HG02759 (cell line): ENCODE data around the gene BBS2.

Experiments used
- ATAC-seq: cut with Tn5 transposase; IDR thresholded peaks from one replicate; pipeline ENCODE4 v1.9.1; 2021; ENCODE audit warnings: mild to moderate bottlenecking, moderate library complexity; ENCODE audit not compliant: unreplicated experiment

Gene BBS2

GRCh38 chr16:56479469-56479868 lies 40.4 kb downstream of the BBS2 start:
- ATAC-seq: no peak

- no peak for ATAC-seq
Measured at GRCh38 chr16:56478281-56479049, 41.4 kb downstream of the BBS2 start.

GRCh38 chr16:56477096-56477878 lies 42.5 kb downstream of the BBS2 start:
- no peak for ATAC-seq

GRCh38 chr16:56475201-56475600 lies 44.6 kb downstream of the BBS2 start:
- ATAC-seq: no peak

GRCh38 chr16:56470666-56471065 lies 49.2 kb downstream of the BBS2 start:
- ATAC-seq: no peak

GRCh38 chr16:56470232-56470631 lies 49.6 kb downstream of the BBS2 start:
- no peak for ATAC-seq

GRCh38 chr16:56469748-56470147 lies 50.1 kb downstream of the BBS2 start:
- no peak for ATAC-seq

- no peak for ATAC-seq
Measured at GRCh38 chr16:56468800-56469199, 51.0 kb downstream of the BBS2 start.

GRCh38 chr16:56466344-56466743 lies 53.5 kb downstream of the BBS2 start:
- ATAC-seq: no peak

GRCh38 chr16:56463153-56463552 lies 56.7 kb downstream of the BBS2 start:
- no peak for ATAC-seq

- ATAC-seq: no peak
Measured at GRCh38 chr16:56462064-56462796, 57.6 kb downstream of the BBS2 start.

- no peak for ATAC-seq
Measured at GRCh38 chr16:56460101-56460500, 59.7 kb downstream of the BBS2 start.

- ATAC-seq: no peak
Measured at GRCh38 chr16:56457927-56458470, 61.8 kb downstream of the BBS2 start.

- ATAC-seq: peak; percentile 43
Measured at GRCh38 chr16:56451753-56452689, 67.8 kb downstream of the BBS2 start.

GRCh38 chr16:56450986-56451752 lies 68.7 kb downstream of the BBS2 start, which contains the start of the genes NUDT21 and OGFOD1:
TSS of gene NUDT21 (minus strand) at chr16:56451332. CDS start at chr16:56451202, 130 bp downstream.
TSS of gene OGFOD1 (plus strand) at chr16:56451554. CDS start at chr16:56451613, 59 bp downstream.
- ATAC-seq: peak; percentile 97

GRCh38 chr16:56450275-56450985 lies 69.4 kb downstream of the BBS2 start:
- ATAC-seq: peak; percentile 33

- no peak for ATAC-seq
Measured at GRCh38 chr16:56448005-56448404, 71.8 kb downstream of the BBS2 start.

- no peak for ATAC-seq
Measured at GRCh38 chr16:56447286-56447685, 72.5 kb downstream of the BBS2 start.

GRCh38 chr16:56438038-56438437 lies 81.8 kb downstream of the BBS2 start:
- no peak for ATAC-seq
